Measurements from ENCODE around the gene SLC40A1. TPM values are rescaled to one million over a fixed set of nuclear protein-coding genes. Genes with fewer than 3 reads are reported as not detected.

Gene SLC40A1
- total RNA-seq, 1 experiment from 2014 or later, result not detected

DNA sequence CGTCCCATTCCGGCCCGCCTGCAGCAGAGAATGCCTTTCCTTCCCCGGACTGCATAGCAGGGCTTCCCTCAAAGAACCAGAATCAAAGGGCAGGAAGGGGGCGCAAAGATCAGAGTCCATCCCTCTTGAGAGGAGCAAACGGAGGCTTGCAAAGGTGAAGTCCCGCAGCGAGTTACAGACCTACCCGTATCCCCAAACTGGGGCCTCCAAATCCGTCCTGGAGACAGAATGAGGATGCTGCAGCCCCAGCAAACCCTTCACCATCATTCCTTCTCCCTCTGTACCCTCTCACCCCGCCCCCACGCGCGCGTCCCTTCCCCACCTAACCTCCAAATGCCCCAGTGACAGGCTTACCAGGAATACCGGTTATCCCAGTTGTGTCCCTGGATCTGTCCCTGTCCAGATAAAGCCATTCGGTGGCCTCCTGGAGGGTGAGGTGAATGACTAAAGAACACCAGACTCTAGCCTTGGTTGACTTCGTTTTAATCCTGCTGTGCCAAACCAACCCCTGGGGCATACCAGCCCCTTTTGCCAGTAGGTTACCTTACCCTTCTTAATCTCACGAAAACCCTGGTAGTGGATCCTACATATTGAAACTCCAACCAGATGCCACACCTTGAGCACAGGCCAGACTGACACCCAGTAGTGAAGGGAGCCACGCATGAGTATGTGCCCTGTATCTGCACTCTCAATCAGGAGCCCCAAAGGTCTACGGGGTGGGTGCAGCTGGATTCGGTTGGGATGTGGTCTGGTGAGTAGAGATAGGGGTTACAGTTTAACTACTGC is 961 bp upstream of the SLC40A1 start:
- DNase-seq, result peak; percentile 66
- no peaks in the 10 kb centered on the region for H3K9me3 ChIP-seq (ENCODE audit: control insufficient read depth, low read depth, low read length)
- H4K5ac ChIP-seq (ENCODE audit: insufficient read length, low read depth, low read length), result no peak overlapping the region

More for the DNA sequence above, 961 bp upstream of the SLC40A1 start:
- H4K20me1 ChIP-seq (ENCODE audit: control insufficient read depth, insufficient read depth, insufficient read length), result no peaks in the 10 kb centered on the region
- H3K23ac ChIP-seq (ENCODE audit: insufficient read length, low read depth, low read length), result no peak overlapping the region
- H4K8ac ChIP-seq (replicated peaks; ENCODE audit: insufficient read length, low read depth, low read length), result no peak overlapping the region
- Mint-ChIP-seq H3K4me1 (peaks cover 18 to 20% of the 10 kb centered on the region in 2 experiments), H3K27me3 (ENCODE audit: low read depth) (peaks cover 98% of the 10 kb centered on the region), H3K27ac (no peak overlapping the region), H3K9me3 (no peaks in the 10 kb centered on the region; a peak in 2 of 5 replicates), H3K36me3 (ENCODE audit: insufficient read depth in 1 of 3, low read depth in 3 of 3) (no peaks in the 10 kb centered on the region), H3K4me3 (peak overlapping the region; percentile 59 to 78)
- H3T11ph ChIP-seq (ENCODE audit: low read length), result no peak overlapping the region
- H2BK15ac ChIP-seq (ENCODE audit: low read depth, low read length), result no peak overlapping the region
- H2BK5ac ChIP-seq (ENCODE audit: insufficient read length, low read length), result no peak overlapping the region
- no peak overlapping the region for H2AFZ ChIP-seq (ENCODE audit: low read length)
- H2BK120ac ChIP-seq (ENCODE audit: low read depth, low read length, poor library complexity, severe bottlenecking), result no peak overlapping the region
- WGBS (ENCODE audit: extremely low coverage, insufficient read length, low lambda C conversion rate), result no CpG with 5 or more reads among the region's 22 CpGs
- H2BK12ac ChIP-seq (ENCODE audit: insufficient read length, low read depth, low read length), result no peak overlapping the region
- H3K27ac ChIP-seq (ENCODE audit: insufficient read length, low read depth, low read length), result no peak overlapping the region
- no peak overlapping the region for H3K18ac ChIP-seq (ENCODE audit: insufficient read length, low read depth, low read length)
- H3K14ac ChIP-seq (ENCODE audit: insufficient read depth, low read length), result no peak overlapping the region
- H4K91ac ChIP-seq (ENCODE audit: insufficient read length, low read depth, low read length), result no peak overlapping the region
- no peak overlapping the region for H3K56ac ChIP-seq (ENCODE audit: insufficient read length, low read depth, low read length)
- H3K27me3 ChIP-seq (ENCODE audit: insufficient read depth, low read length), result peaks cover 57% of the 10 kb centered on the region
- no peaks in the 10 kb centered on the region for H3K4me1 ChIP-seq (ENCODE audit: insufficient read depth, low read length)
- H3K9ac ChIP-seq (ENCODE audit: extremely low read depth, insufficient read length, low read length), result no peak overlapping the region
- H3K4me2 ChIP-seq (ENCODE audit: insufficient read depth, insufficient read length, low read length), result peak overlapping the region; percentile 44
- TF ChIP-seq, protein P1, sequence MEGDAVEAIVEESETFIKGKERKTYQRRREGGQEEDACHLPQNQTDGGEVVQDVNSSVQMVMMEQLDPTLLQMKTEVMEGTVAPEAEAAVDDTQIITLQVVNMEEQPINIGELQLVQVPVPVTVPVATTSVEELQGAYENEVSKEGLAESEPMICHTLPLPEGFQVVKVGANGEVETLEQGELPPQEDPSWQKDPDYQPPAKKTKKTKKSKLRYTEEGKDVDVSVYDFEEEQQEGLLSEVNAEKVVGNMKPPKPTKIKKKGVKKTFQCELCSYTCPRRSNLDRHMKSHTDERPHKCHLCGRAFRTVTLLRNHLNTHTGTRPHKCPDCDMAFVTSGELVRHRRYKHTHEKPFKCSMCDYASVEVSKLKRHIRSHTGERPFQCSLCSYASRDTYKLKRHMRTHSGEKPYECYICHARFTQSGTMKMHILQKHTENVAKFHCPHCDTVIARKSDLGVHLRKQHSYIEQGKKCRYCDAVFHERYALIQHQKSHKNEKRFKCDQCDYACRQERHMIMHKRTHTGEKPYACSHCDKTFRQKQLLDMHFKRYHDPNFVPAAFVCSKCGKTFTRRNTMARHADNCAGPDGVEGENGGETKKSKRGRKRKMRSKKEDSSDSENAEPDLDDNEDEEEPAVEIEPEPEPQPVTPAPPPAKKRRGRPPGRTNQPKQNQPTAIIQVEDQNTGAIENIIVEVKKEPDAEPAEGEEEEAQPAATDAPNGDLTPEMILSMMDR (conservative IDR thresholded peaks at IDR 0.05), result no peak; the same call in 2 of the 3 replicates
- no peaks in the 10 kb centered on the region for H3K79me2 ChIP-seq (ENCODE audit: insufficient read depth, low read length)
- H3K4ac ChIP-seq (ENCODE audit: low read depth, low read length), result no peak overlapping the region
- no peaks in the 10 kb centered on the region for H3K79me1 ChIP-seq (ENCODE audit: insufficient read depth, low read depth, low read length, poor library complexity, severe bottlenecking)
- no peaks in the 10 kb centered on the region for H3K23me2 ChIP-seq (ENCODE audit: insufficient read length, low read depth, low read length, poor library complexity, severe bottlenecking)
- H2BK20ac ChIP-seq (ENCODE audit: low read depth, low read length, poor library complexity, severe bottlenecking), result no peak overlapping the region
- H2AK5ac ChIP-seq (ENCODE audit: insufficient read length, low read length), result no peak overlapping the region
